Lower lobe of right lung (tissue), 2 donors: ENCODE measurements around the gene ETV3. TPM values are rescaled to one million over a fixed set of nuclear protein-coding genes. Genes with fewer than 3 reads are reported as not detected.

ENCODE experiments used
- ATAC-seq, 2 donors: fragments of 200-7000 bp; cut with Tn5 transposase; one replicate each; pipeline ENCODE4 v1.9.1; 2020 to 2022; ENCODE audit warnings: mild to moderate bottlenecking in 2 of 2, moderate library complexity in 2 of 2
- DNase-seq: peaks from one replicate; pipeline ENCODE4 v3.0.0-alpha.2; 2020
- H3K27ac ChIP-seq: fragments of 200-600 bp; one replicate; pipeline ENCODE4 v1.8.0; 2022
- H3K27me3 ChIP-seq: fragments of 200-600 bp; one replicate; pipeline ENCODE4 v1.8.0; 2022; ENCODE audit warnings: low read depth
- H3K36me3 ChIP-seq: fragments of 200-600 bp; one replicate; pipeline ENCODE4 v1.8.0; 2022; ENCODE audit warnings: mild to moderate bottlenecking
- H3K4me1 ChIP-seq: fragments of 200-600 bp; one replicate; pipeline ENCODE4 v1.8.0; 2022
- H3K4me3 ChIP-seq: fragments of 200-600 bp; one replicate; pipeline ENCODE4 v1.8.0; 2022; ENCODE audit warnings: mild to moderate bottlenecking
- H3K9me3 ChIP-seq: fragments of 200-600 bp; one replicate; pipeline ENCODE4 v1.8.0; 2022
- CTCF ChIP-seq: fragments of 200-600 bp; IDR thresholded peaks from one replicate; pipeline ENCODE4 v1.8.0; 2022; ENCODE audit warnings: antibody characterized with exemption, mild to moderate bottlenecking
- intact Hi-C: fragments of 100-400 bp; cut with DNase I; formaldehyde crosslinking; loops from one replicate; pipeline ENCODE4 v1.11.0; 2022
- total RNA-seq: library from RNA; stranded (reverse); fragmentation: NEBNext Ultra II Directional; extraction: Animal tissue kit (Norgen Biotek cat#: 25700); gene quantifications from one replicate; pipeline ENCODE4 v1.2.1, GENCODE V29; 2021
- donor health status: DM: no; HTN: yes; CAD: no; lungs with severe emphysema.

Gene ETV3
- total RNA-seq, 1 donor from 2014 or later: 29.5 TPM

GRCh38 chr1:157163273-157164127, 25.3 kb upstream of the ETV3 start:
- Histone ChIP-seq H3K27ac (no peak overlapping the region), H3K9me3 (no peaks in the 10 kb centered on the region), H3K27me3 (peaks cover 16% of the 10 kb centered on the region), H3K4me3 (no peak overlapping the region), H3K36me3 (no peaks in the 10 kb centered on the region), H3K4me1 (no peaks in the 10 kb centered on the region)
- peak; percentile 77 to 83 for ATAC-seq
- peak; percentile 68 for DNase-seq
- intact Hi-C loops: no loop called here
- TF ChIP-seq CTCF: peak; percentile 89

- no peak for DNase-seq
- intact Hi-C loops: no loop called here
- ATAC-seq: no peak
- no peaks in the 10 kb centered on the region for H3K9me3 ChIP-seq
- peaks cover 16% of the 10 kb centered on the region for H3K27me3 ChIP-seq
- no peaks in the 10 kb centered on the region for H3K36me3 ChIP-seq
- no peak for TF ChIP-seq CTCF
- H3K27ac ChIP-seq: no peak overlapping the region
- H3K4me1 ChIP-seq: no peaks in the 10 kb centered on the region
- H3K4me3 ChIP-seq: no peak overlapping the region
Observed at GRCh38 chr1:157162345-157162744, 24.1 kb upstream of the ETV3 start.

- H3K36me3 ChIP-seq: no peaks in the 10 kb centered on the region
- DNase-seq: no peak
- no peak for ATAC-seq
- no peaks in the 10 kb centered on the region for H3K4me1 ChIP-seq
- no peak overlapping the region for H3K4me3 ChIP-seq
- H3K27me3 ChIP-seq: peaks cover 16% of the 10 kb centered on the region
- H3K9me3 ChIP-seq: no peaks in the 10 kb centered on the region
- intact Hi-C loops: no loop called here
- TF ChIP-seq CTCF: no peak
- no peak overlapping the region for H3K27ac ChIP-seq
Observed at GRCh38 chr1:157161901-157162300, 23.7 kb upstream of the ETV3 start.

- ATAC-seq (no peak), DNase-seq (no peak)
- Histone ChIP-seq H3K27ac (no peak overlapping the region), H3K27me3 (peaks cover 5% of the 10 kb centered on the region), H3K36me3 (no peaks in the 10 kb centered on the region), H3K9me3 (no peaks in the 10 kb centered on the region), H3K4me1 (peaks cover 25% of the 10 kb centered on the region), H3K4me3 (no peak overlapping the region)
- TF ChIP-seq CTCF: no peak
- intact Hi-C loops: loop anchor here (5.0 kb wide), 1 partner anchor 72 kb away; no protein-coding TSS in a partner anchor
Observed at GRCh38 chr1:157158967-157159366, 20.8 kb upstream of the ETV3 start.

- no peak for DNase-seq
- Histone ChIP-seq H3K27ac (no peak overlapping the region), H3K4me1 (peaks cover 32% of the 10 kb centered on the region), H3K9me3 (no peaks in the 10 kb centered on the region), H3K36me3 (no peaks in the 10 kb centered on the region), H3K27me3 (no peaks in the 10 kb centered on the region), H3K4me3 (no peak overlapping the region)
- no peak for ATAC-seq
- intact Hi-C loops: loop anchor here (5.0 kb wide), 1 partner anchor 70 kb away; no protein-coding TSS in a partner anchor
- TF ChIP-seq CTCF: no peak
Observed at GRCh38 chr1:157157501-157158190, 19.5 kb upstream of the ETV3 start.
